NCI-H2107 treated with DMSO at 0.1 percent for 48 hours (cell line): ENCODE data around the gene AKR1C3.
A peak's percentile ranks its signal among the peaks of the same experiment; 100 is the strongest.
"Not testable (repeated sequence)": the region's sequence is repeated elsewhere in the genome, so short reads cannot be mapped to it uniquely, and the experiment has no call there.

Experiments
- DNase-seq: peaks from one replicate; lab custom pipeline; 2025; ENCODE audit not compliant: unreplicated experiment; lab: John Stamatoyannopoulos, UW

Gene AKR1C3

GRCh38 chr10:5094265-5095205 is at the start of gene AKR1C3:
Gene AKR1C3, plus strand, starts transcription at chr10:5094414. Its CDS starts 31 bp downstream, at chr10:5094445.
- DNase-seq: no peak

DNA sequence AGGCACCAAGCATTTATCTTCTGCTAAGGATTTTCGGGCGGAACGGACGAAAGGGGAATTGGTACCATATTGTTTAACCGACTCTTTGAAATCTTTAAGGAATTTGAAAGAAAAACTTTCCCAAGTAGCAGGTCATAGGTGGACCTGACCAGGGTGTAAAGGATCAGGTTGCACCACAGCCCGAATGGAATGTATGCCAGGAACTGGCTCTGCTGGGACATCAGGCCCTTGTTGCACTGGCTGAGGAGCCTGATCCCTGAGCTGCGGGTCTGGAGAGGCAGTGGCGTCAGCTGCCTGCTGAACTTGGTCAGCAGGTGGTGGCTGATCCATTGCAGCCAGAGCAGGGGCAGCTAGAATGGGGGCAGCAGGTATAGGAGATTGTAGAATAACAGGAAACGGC is 49.1 kb upstream of the AKR1C3 start:
- no peak for DNase-seq

DNA sequence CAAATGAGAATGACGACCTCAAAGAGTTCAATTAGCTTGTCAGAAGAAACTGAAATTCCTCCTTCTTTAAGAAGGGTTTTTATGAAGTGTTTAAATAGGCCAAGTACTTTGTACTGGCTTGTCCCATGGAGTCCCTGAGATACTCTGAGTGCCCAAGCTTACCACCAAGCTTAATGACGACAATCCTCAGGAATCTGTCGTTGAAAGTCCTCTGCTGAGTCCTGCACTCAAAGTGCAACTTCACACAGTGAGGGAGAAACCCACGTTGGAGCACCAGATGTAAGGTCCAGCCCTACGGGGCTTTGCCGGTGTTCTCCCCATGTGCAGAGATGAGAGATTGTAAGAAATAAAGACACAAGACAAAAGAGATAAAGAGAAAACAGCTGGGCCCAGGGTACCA is 47.8 kb upstream of the AKR1C3 start:
- no peak for DNase-seq

- DNase-seq: not testable (repeated sequence)
Measured at GRCh38 chr10:5047055-5047454, 47.2 kb upstream of the AKR1C3 start.

DNA sequence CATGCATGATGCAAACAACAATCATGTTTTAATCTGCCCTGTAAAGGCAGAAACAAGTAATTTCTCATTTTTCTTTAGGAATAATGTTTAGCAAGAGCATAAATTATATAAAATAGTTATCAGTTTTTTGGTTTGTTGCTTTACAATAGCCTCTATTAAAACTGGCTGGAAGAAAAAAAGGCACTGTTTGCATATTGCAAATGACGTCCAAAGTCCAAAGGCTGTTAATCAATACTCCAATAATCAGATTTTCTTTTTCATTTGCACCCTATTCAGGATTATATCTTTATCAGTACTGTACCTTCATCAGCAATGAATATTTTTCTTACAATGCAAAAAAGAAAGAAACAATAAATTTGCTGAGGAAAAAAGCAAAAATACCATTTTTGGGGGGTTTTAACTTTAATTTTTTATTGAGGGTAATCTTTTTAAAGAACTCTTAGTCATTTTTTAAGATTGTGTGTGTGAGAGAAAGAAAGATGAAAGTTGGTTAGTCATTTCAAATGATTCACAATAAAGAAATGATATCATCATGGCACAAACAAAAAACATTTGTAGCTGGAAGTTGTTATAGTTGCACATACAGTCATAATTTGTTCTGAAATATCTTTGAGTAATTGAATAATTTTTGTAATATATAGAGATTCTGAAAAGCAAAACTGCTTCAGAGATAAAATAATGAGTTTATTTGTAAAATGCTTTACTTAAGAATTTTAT is 46.1 kb upstream of the AKR1C3 start:
- no peak for DNase-seq

DNA sequence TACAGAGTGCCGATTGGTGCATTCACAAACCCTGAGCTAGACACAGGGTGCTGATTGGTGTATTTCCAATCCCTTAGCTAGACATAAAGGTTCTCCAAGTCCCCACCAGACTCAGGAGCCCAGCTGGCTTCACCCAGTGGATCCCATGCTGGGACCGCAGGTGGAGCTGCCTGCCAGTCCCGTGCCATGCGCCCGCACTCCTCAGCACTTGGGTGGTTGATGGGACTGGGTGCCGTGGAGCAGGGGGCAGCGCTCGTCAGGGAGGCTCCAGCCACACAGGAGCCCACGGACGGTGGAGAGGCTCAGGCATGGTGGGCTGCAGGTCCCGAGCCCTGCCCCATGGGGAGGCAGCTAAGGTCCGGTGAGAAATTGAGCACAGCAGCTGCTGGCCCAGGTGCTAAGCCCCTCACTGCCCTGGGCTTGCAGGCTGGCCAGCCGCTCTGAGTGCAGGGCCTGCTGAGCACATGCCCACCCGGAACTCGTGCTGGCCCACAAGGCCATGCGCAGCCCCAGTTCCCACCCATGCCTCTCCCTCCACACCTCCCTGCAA is 41.2 kb upstream of the AKR1C3 start:
- not testable (repeated sequence) for DNase-seq

GRCh38 chr10:5054831-5055230 is 39.4 kb upstream of the AKR1C3 start:
- DNase-seq: not testable (repeated sequence)

DNA sequence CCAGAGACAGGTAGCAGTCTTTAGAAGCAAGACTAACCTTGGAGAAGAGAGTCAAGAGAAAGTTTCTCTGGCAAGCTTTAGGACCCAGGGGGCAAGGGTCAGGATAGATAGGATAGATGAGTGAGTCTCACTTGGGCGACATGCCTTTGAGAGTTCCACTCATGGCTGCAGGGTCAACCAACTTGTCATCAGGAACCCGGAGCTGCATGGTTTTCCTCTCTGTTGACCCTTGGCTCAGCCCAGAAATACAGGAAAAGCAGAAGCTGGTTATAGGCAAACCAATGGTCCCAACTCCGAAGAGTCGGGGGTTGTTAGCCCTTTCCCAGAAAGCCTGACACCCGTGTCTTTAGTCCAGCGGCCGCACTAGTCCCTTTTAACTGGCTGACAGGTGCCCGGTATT is 34.9 kb upstream of the AKR1C3 start:
- DNase-seq: not testable (repeated sequence)

DNA sequence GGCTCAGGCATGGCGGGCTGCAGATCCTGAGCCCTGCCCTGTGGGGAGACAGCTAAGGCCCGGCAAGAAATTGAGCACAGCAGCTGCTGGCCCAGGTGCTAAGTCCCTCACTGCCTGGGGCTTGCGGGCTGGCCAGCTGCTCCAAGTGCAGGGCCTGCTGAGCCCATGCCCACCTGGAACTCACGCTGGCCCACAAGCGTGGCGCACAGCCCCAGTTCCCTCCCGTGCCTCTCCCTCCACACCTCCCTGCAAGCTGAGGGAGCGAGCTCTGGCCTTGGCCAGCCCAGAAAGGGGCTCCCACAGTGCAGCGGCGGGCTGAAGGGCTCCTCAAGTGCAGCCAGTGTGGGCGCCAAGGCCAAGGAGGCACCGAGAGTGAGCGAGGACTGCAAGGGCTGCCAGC is 33.4 kb upstream of the AKR1C3 start:
- DNase-seq: not testable (repeated sequence)

DNA sequence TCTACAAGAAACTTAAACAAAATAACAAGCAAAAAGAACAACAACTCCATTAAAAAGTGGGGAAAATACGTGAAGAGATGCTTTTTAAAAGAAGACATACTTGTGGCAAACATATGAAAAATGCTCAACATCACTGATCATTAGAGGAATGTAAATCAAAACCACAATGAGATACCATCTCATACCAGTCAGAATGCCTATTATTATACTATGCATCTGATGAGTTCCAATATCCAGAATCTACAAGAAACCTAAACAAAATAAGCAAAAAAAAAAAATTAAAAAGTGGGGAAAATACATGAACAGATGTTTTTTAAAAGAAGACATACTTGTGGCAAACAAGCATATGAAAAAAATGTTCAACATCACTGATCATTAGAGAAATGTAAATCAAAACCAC is 29.6 kb upstream of the AKR1C3 start:
- DNase-seq: no peak

- DNase-seq: no peak
Measured at GRCh38 chr10:5068274-5068984, 25.8 kb upstream of the AKR1C3 start.

DNA sequence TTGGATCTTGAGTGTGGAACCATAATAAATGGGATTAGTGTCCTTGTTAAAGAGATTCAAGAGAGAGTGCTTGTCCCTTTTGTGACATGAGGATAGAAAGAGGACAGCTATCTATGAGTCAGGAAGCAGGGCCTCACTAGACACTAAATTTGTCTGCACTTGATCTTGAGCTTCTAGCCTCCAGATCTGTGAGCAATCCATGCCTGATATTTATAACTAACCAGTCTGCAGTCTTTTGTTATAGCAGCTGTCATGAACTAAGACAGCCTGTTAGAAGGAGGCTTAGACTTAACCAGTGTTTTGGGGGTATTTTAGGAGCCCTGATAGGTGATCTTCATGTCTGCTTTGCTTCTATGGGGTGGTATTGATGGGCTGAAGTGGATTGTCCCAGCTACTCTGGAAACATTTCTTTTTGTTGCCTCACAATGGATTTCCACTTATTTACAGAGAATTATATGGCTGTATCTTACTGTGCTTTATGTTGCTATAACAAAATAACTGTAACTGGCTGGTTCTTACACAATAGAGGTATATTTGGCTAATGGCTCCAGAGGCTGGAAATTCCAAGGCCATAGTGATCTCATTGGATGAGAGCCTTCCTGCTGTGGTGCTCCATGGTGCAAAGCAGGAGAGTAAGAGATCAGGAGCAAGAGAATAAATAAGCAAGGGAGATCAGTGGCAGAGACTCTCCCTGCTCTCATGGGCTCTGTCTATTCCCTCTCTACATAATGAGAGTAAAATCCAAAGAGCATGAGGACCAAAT is 23.4 kb upstream of the AKR1C3 start:
- no peak for DNase-seq

- DNase-seq: peak; percentile 73
Measured at GRCh38 chr10:5071411-5072198, 22.6 kb upstream of the AKR1C3 start.

- no peak for DNase-seq
Measured at GRCh38 chr10:5073659-5074058, 20.6 kb upstream of the AKR1C3 start.

GRCh38 chr10:5076615-5077014 is 17.6 kb upstream of the AKR1C3 start:
- DNase-seq: no peak

DNA sequence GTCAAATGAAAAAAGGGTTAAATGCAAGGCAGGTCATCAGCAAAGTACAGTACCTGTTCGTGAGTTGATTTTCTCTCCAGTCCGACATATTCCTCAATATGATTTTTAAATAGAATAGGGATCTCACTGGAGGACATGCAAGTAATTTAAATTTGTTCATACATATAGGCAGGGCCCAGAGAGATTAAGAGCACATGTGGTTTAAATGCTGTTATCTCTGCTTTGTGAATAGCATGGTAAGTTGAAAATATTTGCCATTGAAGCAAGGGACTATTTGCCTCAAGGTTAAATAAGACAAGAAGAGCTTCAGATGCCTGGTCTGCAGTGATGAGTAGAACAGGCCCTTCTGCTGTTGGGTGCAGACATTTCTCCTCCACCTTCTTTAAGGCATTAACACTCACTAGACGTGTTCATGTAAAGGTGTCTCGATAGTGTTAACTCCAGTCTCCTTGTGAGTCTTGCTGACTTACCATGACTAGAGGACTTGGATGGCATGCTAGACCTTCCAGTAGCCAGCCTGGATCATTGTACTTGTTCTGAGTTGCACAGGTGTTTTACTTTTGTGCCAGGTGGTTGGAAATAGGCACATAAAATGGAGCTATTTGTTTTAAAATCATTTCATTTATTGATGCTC is 15.6 kb upstream of the AKR1C3 start:
- DNase-seq: no peak

- DNase-seq: no peak
Measured at GRCh38 chr10:5079306-5079830, 14.8 kb upstream of the AKR1C3 start.

DNA sequence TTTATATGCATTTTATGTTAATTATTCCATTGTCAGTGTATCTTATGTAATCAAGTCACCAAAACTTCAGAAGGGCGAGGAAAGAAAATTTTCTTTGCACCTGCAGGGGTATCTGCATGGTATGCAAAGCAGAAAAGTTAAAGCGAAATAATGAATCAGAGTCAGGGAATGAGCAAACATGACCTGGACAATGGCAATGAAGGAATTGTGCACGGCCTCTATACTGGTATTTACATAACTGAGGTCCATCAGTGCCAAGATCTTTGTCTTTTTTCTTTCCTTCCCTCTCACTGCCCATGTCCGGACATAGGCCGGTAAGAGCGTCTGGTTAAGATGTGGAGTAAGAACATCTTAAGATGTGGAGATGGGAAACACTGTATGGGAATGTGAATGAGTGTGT is 14.4 kb upstream of the AKR1C3 start:
- DNase-seq: no peak

GRCh38 chr10:5081091-5081490 is 13.1 kb upstream of the AKR1C3 start:
- no peak for DNase-seq
